GM10266 (cell line): ENCODE data around the gene GLCCI1.
"Not testable (repeated sequence)": the region's sequence is repeated elsewhere in the genome, so short reads cannot be mapped to it uniquely, and the experiment has no call there.

ENCODE experiments used
- DNase-seq: peaks from one replicate; pipeline ENCODE4 v3.0.0; 2012; ENCODE audit errors: extremely low spot score
- CTCF ChIP-seq: IDR thresholded peaks from 2 replicates; pipeline ENCODE4 v1.5.1; 2012; ENCODE audit warnings: mild to moderate bottlenecking, low read depth; ENCODE audit not compliant: control insufficient read depth, insufficient read depth; ENCODE audit errors: missing control alignments

GLCCI1 gene

GRCh38 chr7:8042796-8043535 lies 74.4 kb downstream of the GLCCI1 start:
- TF ChIP-seq CTCF: no peak
- DNase-seq: no peak

GRCh38 chr7:8044761-8045430 lies 76.3 kb downstream of the GLCCI1 start:
- DNase-seq: no peak

GRCh38 chr7:8048067-8048466 lies 79.5 kb downstream of the GLCCI1 start:
- not testable (repeated sequence) for DNase-seq

More at GRCh38 chr7:8044761-8045430, 76.3 kb downstream of the GLCCI1 start:
- TF ChIP-seq CTCF: no peak

- no peak for DNase-seq
- TF ChIP-seq CTCF: no peak
Measured at GRCh38 chr7:8051373-8051772, 82.8 kb downstream of the GLCCI1 start.

- no peak for TF ChIP-seq CTCF
- no peak for DNase-seq
Measured at GRCh38 chr7:8051998-8052397, 83.4 kb downstream of the GLCCI1 start.

GRCh38 chr7:8052824-8053223 lies 84.2 kb downstream of the GLCCI1 start:
- no peak for DNase-seq
- TF ChIP-seq CTCF: no peak

- no peak for DNase-seq
- TF ChIP-seq CTCF: no peak
Measured at GRCh38 chr7:8056439-8056838, 87.8 kb downstream of the GLCCI1 start.

GRCh38 chr7:8057566-8057965 lies 89.0 kb downstream of the GLCCI1 start:
- no peak for TF ChIP-seq CTCF

More at GRCh38 chr7:8057566-8057965, 89.0 kb downstream of the GLCCI1 start:
- DNase-seq: no peak
